ENCODE measurements around the gene PLCB1.

DNA sequence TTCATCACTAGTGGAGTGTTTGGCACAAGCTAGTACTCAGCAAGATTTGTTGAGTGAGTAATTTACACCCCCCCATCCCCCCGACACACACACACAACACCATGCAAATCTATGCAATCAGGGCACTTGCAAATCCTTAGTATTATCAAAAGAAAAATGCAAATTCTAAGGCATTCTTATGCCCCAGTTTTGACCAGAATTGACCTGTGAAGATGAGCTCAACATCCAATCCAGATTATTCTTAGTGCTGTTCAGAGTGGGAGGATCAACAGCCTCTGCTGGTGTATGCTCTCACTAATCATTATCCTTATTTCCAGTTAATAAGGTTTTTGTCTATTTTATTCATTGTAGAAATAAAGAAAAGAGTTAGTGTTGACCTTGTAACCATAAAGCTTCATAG lies 185.4 kb downstream of the PLCB1 start:
- TF ChIP-seq, protein P1, sequence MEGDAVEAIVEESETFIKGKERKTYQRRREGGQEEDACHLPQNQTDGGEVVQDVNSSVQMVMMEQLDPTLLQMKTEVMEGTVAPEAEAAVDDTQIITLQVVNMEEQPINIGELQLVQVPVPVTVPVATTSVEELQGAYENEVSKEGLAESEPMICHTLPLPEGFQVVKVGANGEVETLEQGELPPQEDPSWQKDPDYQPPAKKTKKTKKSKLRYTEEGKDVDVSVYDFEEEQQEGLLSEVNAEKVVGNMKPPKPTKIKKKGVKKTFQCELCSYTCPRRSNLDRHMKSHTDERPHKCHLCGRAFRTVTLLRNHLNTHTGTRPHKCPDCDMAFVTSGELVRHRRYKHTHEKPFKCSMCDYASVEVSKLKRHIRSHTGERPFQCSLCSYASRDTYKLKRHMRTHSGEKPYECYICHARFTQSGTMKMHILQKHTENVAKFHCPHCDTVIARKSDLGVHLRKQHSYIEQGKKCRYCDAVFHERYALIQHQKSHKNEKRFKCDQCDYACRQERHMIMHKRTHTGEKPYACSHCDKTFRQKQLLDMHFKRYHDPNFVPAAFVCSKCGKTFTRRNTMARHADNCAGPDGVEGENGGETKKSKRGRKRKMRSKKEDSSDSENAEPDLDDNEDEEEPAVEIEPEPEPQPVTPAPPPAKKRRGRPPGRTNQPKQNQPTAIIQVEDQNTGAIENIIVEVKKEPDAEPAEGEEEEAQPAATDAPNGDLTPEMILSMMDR (IDR thresholded peaks at IDR 0.05; ENCODE audit: low read depth, low read length), result no peak
- TF ChIP-seq POLR2A (IDR thresholded peaks at IDR 0.05; ENCODE audit: extremely low read depth, insufficient read length) (no peak), MYC (IDR thresholded peaks at IDR 0.05; ENCODE audit: low read depth, low read length) (no peak)
- TF ChIP-seq, protein P2, sequence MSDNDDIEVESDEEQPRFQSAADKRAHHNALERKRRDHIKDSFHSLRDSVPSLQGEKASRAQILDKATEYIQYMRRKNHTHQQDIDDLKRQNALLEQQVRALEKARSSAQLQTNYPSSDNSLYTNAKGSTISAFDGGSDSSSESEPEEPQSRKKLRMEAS (IDR thresholded peaks at IDR 0.05; ENCODE audit: low read depth, low read length), result no peak
